Ovary (tissue), 9 donors: Measurements from ENCODE around the gene SLC30A5. TPM values are rescaled to one million over a fixed set of nuclear protein-coding genes. Genes with fewer than 3 reads are reported as not detected.
"Not testable (repeated sequence)": the region's sequence is repeated elsewhere in the genome, so short reads cannot be mapped to it uniquely, and the experiment has no call there.

Experiments used
- DNase-seq, 5 donors: peaks; one replicate each; pipeline ENCODE4 v3.0.0-alpha.2; 2019 to 2020
- H3K27ac ChIP-seq, 2 donors: fragments of 200-600 bp; one replicate each; pipeline versions ENCODE4 v1.5.1 to v1.8.0; 2019 to 2022
- H3K27me3 ChIP-seq: fragments of 200-600 bp; one replicate; pipeline ENCODE4 v1.8.0; 2022
- H3K36me3 ChIP-seq: fragments of 200-600 bp; sonication (generic); one replicate; pipeline ENCODE4 v1.5.1; 2019
- H3K4me1 ChIP-seq: one replicate; pipeline ENCODE4 v1.8.1; 2013; ENCODE audit warnings: mild to moderate bottlenecking, moderate library complexity; ENCODE audit not compliant: insufficient read depth
- H3K4me3 ChIP-seq: fragments of 200-600 bp; sonication (generic); one replicate; pipeline ENCODE4 v1.5.1; 2017
- H3K9me3 ChIP-seq, 2 donors: fragments of 200-600 bp in 1 of 2; sonication (generic) in 1 of 2; one replicate each; pipeline versions ENCODE4 v1.5.1 to v1.8.1; 2013 to 2019; ENCODE audit warnings: mild to moderate bottlenecking in 1 of 2, moderate library complexity in 1 of 2
- EP300 ChIP-seq: sonication (generic); formaldehyde crosslinking; IDR thresholded peaks from one replicate; pipeline ENCODE4 v1.6.1; 2017; ENCODE audit warnings: antibody characterized with exemption
- POLR2A ChIP-seq: fragments of 450-650 bp; IDR thresholded peaks from one replicate; pipeline ENCODE4 v1.6.1; 2017; ENCODE audit warnings: antibody characterized with exemption, mild to moderate bottlenecking, moderate library complexity
- WGBS, 3 donors: extraction: QIAGEN DNeasy Blood & Tissue Kit in 1 of 3; methylation state at CpG; one replicate each; pipeline versions ENCODE4 v1.1.5 to v1.1.7; 2013 to 2017; 5-methylcytosine and 5-hydroxymethylcytosine counted together
- intact Hi-C, 4 donors: fragments of 100-400 bp; cut with DNase I; formaldehyde crosslinking; loops; one replicate each; pipeline versions ENCODE4 v1.11.0 to v1.15.1; 2022 to 2023
- polyA plus RNA-seq, 2 donors: library from polyadenylated mRNA; stranded (reverse); fragments of 200-250 nt in 1 of 2; fragments of 350-450 nt in 1 of 2; fragmentation: Illumina TruSeq in 1 of 2; extraction: RNeasy Lipid Tissue Mini Kit (QIAGEN cat#74804) in 1 of 2; gene quantifications; one replicate each; pipeline ENCODE4 v1.2.3, GENCODE V29; 2013 to 2014
- total RNA-seq, 7 donors: library from RNA; depleted of rRNA in 2 of 7; stranded (reverse); fragments of >200 nt in 2 of 7; fragmentation: NEBNext Ultra II Directional in 3 of 7; extraction: Animal tissue kit (Norgen Biotek cat#: 25700) in 3 of 7; gene quantifications; one replicate each; pipeline versions ENCODE4 v1.1.0 to v1.2.4, GENCODE V29; 2016 to 2023
- TF ChIP-seq, protein P1 (sequence below), 3 donors: fragments of 450-650 bp in 2 of 3; fragments of 200-600 bp in 1 of 3; IDR thresholded peaks; one replicate each; pipeline versions ENCODE4 v1.5.1 to v1.8.0; 2016 to 2022; ENCODE audit warnings: antibody characterized with exemption in 3 of 3, mild to moderate bottlenecking in 1 of 3
- donor health status: DM: no; HTN: no; CAD: no; lungs with moderate emphysema.
- donor health status: DM: no; HTN: no; CAD: no.
- donor health status: Bipolar disorder and iron deficiency.
- donor health status: DM: yes; HTN: yes; CAD: no.
- donor health status: DM: no; HTN: no; CAD: no.
- donor health status: DM: yes; HTN: yes; CAD: no.

SLC30A5 gene
- total and polyA plus RNA-seq, 9 donors, result 25.6 to 61.5 (median 46.2) TPM

DNA sequence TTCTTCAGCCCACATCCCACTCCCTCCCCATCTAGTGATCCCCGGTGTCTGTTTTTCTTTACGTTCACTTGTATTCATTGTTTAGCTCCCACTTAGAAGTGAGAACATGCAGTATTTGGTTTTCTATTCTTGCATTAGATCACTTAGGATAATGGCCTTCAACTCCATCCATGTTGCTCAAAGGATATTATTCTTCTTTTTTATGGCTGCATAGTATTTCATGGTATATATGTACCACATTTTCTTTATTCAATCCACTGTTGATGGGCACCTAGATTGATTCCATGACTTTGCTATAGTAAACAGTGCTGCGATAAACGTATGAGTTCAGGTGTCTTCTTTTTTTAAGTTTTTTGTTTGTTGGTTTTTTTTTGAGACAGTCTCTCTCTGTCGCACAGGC is 44.0 kb downstream of the SLC30A5 start:
- Histone ChIP-seq H3K27ac (no peak overlapping the region), H3K4me1 (no peaks in the 10 kb centered on the region), H3K27me3 (no peaks in the 10 kb centered on the region), H3K36me3 (no peaks in the 10 kb centered on the region), H3K9me3 (no peaks in the 10 kb centered on the region), H3K4me3 (no peak overlapping the region)
- DNase-seq, result no peak
- 96 to 97% (median 97%) methylated on average over 5 of the region's 5 CpGs for WGBS, 3 donors
- intact Hi-C loops, result no loop called here
- TF ChIP-seq POLR2A (no peak), EP300 (no peak)
- TF ChIP-seq, protein P1, sequence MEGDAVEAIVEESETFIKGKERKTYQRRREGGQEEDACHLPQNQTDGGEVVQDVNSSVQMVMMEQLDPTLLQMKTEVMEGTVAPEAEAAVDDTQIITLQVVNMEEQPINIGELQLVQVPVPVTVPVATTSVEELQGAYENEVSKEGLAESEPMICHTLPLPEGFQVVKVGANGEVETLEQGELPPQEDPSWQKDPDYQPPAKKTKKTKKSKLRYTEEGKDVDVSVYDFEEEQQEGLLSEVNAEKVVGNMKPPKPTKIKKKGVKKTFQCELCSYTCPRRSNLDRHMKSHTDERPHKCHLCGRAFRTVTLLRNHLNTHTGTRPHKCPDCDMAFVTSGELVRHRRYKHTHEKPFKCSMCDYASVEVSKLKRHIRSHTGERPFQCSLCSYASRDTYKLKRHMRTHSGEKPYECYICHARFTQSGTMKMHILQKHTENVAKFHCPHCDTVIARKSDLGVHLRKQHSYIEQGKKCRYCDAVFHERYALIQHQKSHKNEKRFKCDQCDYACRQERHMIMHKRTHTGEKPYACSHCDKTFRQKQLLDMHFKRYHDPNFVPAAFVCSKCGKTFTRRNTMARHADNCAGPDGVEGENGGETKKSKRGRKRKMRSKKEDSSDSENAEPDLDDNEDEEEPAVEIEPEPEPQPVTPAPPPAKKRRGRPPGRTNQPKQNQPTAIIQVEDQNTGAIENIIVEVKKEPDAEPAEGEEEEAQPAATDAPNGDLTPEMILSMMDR (IDR thresholded peaks at IDR 0.05), result no peak

GRCh38 chr5:69138766-69139165 is 45.0 kb downstream of the SLC30A5 start:
- H3K27me3 ChIP-seq, result no peaks in the 10 kb centered on the region
- DNase-seq, result no peak
- H3K4me1 ChIP-seq, result no peaks in the 10 kb centered on the region
- H3K4me3 ChIP-seq, result no peak overlapping the region
- H3K36me3 ChIP-seq, result no peaks in the 10 kb centered on the region
- 65 to 74% (median 71%) methylated on average over 1 of the region's 1 CpG for WGBS, 3 donors
- TF ChIP-seq, protein P1 (IDR thresholded peaks at IDR 0.05), result no peak
- TF ChIP-seq EP300, result no peak
- intact Hi-C loops, result no loop called here
- H3K9me3 ChIP-seq, result no peaks in the 10 kb centered on the region
- H3K27ac ChIP-seq, result no peak overlapping the region

DNA sequence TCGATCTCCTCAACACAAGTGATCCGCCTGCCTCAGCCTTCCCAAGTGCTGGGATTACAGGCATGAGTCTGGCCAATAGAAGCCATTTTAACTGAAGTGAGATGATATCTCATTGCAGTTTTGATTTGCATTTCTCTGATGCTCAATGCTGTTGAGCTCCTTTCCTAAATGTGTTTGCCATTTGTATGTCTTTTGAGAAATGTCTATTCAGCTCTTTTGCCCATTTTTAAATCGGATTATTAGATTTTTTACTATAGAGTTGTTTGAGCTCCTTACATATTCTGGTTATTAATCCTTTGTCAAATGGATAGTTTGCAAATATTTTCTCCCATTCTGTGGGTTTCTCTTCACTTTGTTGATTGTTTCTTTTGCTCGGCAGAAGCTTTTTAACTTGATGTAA is 46.4 kb downstream of the SLC30A5 start:
- H3K4me1 ChIP-seq, H3K27ac ChIP-seq, H3K36me3 ChIP-seq, H3K4me3 ChIP-seq, H3K9me3 ChIP-seq, H3K27me3 ChIP-seq, intact Hi-C loops, DNase-seq: not testable (repeated sequence)
- 90 to 98% (median 94%) methylated on average over 4 of the region's 4 CpGs for WGBS, 3 donors

DNA sequence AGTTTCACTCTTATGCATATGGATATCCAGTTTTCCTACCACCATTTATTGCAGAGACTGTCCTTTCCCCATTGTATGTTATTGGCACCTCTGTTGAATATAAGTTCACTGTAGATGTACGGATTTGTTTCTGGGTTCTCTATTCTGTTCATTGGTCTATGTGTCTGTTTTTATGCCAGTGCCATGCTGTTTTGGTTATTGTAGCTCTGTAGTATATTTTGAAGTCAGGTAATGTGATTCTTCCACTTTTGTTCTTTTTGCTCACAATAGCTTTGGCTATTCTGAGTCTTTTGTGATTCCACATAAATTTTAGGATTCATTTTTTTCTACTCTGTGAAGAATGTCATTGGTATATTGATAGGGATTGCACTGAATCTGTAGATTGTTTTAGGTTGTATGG is 47.0 kb downstream of the SLC30A5 start:
- no peaks in the 10 kb centered on the region for H3K27me3 ChIP-seq
- H3K36me3 ChIP-seq, result no peaks in the 10 kb centered on the region
- no peaks in the 10 kb centered on the region for H3K9me3 ChIP-seq
- H3K4me1 ChIP-seq, result no peaks in the 10 kb centered on the region
- DNase-seq, result no peak
- H3K27ac ChIP-seq, result no peak overlapping the region
- WGBS, 3 donors, result 82 to 95% (median 85%) methylated on average over 1 of the region's 1 CpG
- TF ChIP-seq, protein P1 (IDR thresholded peaks at IDR 0.05), result no peak
- TF ChIP-seq EP300, result no peak
- TF ChIP-seq POLR2A, result no peak
- intact Hi-C loops, result no loop called here
- H3K4me3 ChIP-seq, result no peak overlapping the region

DNA sequence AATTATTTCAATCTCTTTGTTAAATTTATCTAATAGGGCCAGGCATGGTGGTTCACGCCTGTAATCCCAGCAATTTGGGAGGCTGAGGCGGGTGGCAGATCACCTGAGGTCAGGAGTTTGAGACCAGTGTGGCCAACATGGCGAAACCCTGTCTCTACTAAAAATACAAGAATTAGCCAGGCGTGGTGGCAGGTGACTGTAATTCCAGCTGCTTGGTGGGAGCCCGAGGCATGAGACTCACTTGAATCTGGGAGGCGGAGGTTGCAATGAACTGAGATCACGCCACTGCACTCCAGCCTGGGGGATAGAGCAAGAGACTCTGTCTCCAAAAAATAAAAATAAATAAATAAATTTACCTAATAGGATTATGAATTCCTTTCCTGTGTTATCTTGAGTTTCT is 54.8 kb downstream of the SLC30A5 start:
- intact Hi-C loops, DNase-seq, H3K27ac ChIP-seq, H3K9me3 ChIP-seq, H3K36me3 ChIP-seq, H3K4me3 ChIP-seq, H3K27me3 ChIP-seq, H3K4me1 ChIP-seq: not testable (repeated sequence)
- WGBS, 3 donors, result 92 to 95% (median 93%) methylated on average over 7 of the region's 7 CpGs
